ENCODE measurements around the gene SLC7A10. TPM values are rescaled to one million over a fixed set of nuclear protein-coding genes. Genes with fewer than 3 reads are reported as not detected.
A peak's percentile ranks its signal among the peaks of the same experiment; 100 is the strongest.

The SLC7A10 gene
- total and polyA plus RNA-seq, 2 donors from 2014 or later, result 0.41 TPM; not detected in 1

DNA sequence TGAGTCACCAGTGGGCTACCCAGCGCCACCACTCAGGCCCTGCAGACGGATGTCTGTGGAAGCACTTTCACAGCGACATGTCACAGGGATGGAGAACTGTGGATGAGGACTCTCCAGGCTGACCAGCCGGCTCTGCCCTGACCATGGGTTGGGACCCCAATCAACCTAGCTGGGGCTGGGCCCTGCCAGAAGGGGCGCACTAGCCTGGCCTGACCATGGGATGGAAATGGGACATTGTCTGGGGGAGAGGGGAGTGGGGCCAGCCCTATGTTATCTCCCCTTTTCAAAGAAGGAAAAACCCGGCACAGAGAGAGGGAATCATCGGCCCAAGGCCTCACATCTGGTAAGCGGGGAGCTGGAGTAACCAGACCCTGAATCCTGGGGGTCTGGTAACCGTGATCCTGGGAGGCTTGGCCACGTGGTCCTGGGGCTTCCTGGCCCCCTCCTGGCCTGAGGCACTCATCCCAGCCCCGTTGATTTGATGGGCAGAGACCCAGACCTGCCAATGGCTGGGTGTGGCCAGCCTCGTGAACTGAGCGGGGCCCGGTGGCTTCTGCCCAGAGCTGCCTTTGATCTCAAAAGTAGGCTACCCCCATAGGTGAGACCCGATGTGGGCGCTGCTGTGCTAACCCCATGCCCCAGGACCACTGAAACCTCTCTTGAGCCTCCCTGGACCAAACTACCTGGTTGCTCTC is 11.2 kb upstream of the SLC7A10 start:
- FAIRE-seq, result no peak
- peak in 1 of 5 donors; percentile 43 for DNase-seq
- H3K9me3 ChIP-seq (ENCODE audit: control insufficient read depth in 2 of 3, insufficient read depth in 1 of 3, low read length in 3 of 3), result no peaks in the 10 kb centered on the region
- H3K27me3 ChIP-seq (ENCODE audit: control insufficient read depth, insufficient read depth, low read length), result no peaks in the 10 kb centered on the region
- H3K9ac ChIP-seq (ENCODE audit: low read length in 3 of 3), result no peak overlapping the region
- intact Hi-C loops (cut with DNase I), result loop anchor here (5.0 kb wide), 1 partner anchor 170 kb away; no protein-coding TSS in a partner anchor
- H3K4me1 ChIP-seq (ENCODE audit: control insufficient read depth in 2 of 3, insufficient read depth in 2 of 3, low read depth in 1 of 3, low read length in 3 of 3), result peaks cover 0 to 2% (median 0%) of the 10 kb centered on the region in 3 donors
- no peak overlapping the region for H3K27ac ChIP-seq (ENCODE audit: low read depth in 2 of 2, low read length in 2 of 2)
- TF ChIP-seq CTCF (IDR thresholded peaks at IDR 0.05; ENCODE audit: borderline replicate concordance, extremely low read depth, insufficient read depth), result no peak
- no peak overlapping the region for H3K4me3 ChIP-seq (ENCODE audit: low read length in 3 of 3)
- H3K36me3 ChIP-seq (ENCODE audit: control insufficient read depth in 2 of 3, insufficient read depth in 3 of 3, low read length in 3 of 3), result no peaks in the 10 kb centered on the region

DNA sequence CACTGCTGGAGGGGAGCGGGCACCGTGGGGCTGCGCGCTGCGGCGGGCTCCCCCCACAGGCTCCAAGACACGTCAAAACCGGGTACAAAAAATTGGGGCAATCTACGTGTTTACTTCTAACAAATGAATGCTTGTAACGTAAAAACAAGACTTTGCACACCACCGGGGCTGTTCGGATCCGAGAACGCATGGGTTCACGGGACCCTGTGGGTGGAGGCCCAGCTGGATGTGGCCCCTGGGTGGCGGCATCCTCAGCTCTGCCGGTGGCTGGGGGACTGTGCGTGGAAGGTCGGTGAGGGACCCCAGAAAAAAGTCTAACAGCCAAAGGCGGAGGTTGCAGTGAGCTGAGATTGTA is 10.3 kb upstream of the SLC7A10 start:
- Histone ChIP-seq H3K9ac (ENCODE audit: low read length in 3 of 3) (no peak overlapping the region), H3K27ac (ENCODE audit: low read depth in 2 of 2, low read length in 2 of 2) (no peak overlapping the region), H3K4me1 (ENCODE audit: control insufficient read depth in 2 of 3, insufficient read depth in 2 of 3, low read depth in 1 of 3, low read length in 3 of 3) (peaks cover 0 to 2% (median 0%) of the 10 kb centered on the region in 3 donors), H3K9me3 (ENCODE audit: control insufficient read depth in 2 of 3, insufficient read depth in 1 of 3, low read length in 3 of 3) (no peaks in the 10 kb centered on the region), H3K27me3 (ENCODE audit: control insufficient read depth, insufficient read depth, low read length) (no peaks in the 10 kb centered on the region), H3K4me3 (ENCODE audit: low read length in 3 of 3) (no peak overlapping the region), H3K36me3 (ENCODE audit: control insufficient read depth in 2 of 3, insufficient read depth in 3 of 3, low read length in 3 of 3) (no peaks in the 10 kb centered on the region)
- intact Hi-C loops (cut with DNase I), result loop anchor here (5.0 kb wide), 1 partner anchor 171 kb away; no protein-coding TSS in a partner anchor
- no peak for TF ChIP-seq CTCF (IDR thresholded peaks at IDR 0.05; ENCODE audit: borderline replicate concordance, extremely low read depth, insufficient read depth)
- no peak for FAIRE-seq
- no peak for DNase-seq

DNA sequence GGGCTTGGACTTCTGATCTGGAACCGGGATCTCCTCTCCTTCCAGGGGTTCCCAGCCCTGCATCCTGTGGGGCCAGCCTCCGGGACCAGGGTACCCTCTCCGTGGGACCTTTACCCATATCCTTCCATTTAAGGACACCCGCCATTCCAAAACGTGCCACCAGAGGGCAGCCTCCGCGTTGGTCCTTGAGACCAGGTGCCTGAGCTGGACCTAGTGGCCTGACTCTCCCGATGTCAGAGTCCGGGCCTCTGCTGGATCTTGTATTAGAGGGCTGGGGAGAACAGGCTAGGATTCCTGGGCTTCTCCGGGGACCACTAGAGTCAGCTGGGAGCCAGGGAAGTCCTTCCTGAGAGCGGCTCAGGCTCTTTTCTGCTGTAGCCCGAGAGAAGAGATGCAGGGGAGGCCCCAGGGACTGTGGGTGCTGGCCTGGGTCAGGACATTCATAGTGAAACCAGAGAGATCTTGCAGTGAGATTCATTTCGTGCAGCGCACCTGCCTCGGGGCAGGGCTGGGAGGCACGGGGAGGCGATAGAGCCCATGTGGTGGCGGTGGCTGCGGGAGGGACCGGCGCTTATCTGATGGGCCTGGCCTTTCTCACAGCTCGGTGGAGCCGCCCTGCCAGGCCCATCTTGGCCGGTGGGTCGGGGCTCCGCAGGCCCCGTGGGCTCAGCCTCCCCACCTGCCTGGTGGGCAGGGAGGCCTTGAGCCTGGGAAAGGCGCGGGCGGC is 9.8 kb upstream of the SLC7A10 start:
- no peaks in the 10 kb centered on the region for H3K9me3 ChIP-seq (ENCODE audit: control insufficient read depth in 2 of 3, insufficient read depth in 1 of 3, low read length in 3 of 3)
- H3K4me3 ChIP-seq (ENCODE audit: low read length in 3 of 3), result no peak overlapping the region
- FAIRE-seq, result no peak
- peaks cover 0 to 2% (median 0%) of the 10 kb centered on the region in 3 donors for H3K4me1 ChIP-seq (ENCODE audit: control insufficient read depth in 2 of 3, insufficient read depth in 2 of 3, low read depth in 1 of 3, low read length in 3 of 3)
- TF ChIP-seq CTCF (IDR thresholded peaks at IDR 0.05; ENCODE audit: borderline replicate concordance, extremely low read depth, insufficient read depth), result peak; percentile 78
- H3K9ac ChIP-seq (ENCODE audit: low read length in 3 of 3), result no peak overlapping the region
- H3K36me3 ChIP-seq (ENCODE audit: control insufficient read depth in 2 of 3, insufficient read depth in 3 of 3, low read length in 3 of 3), result no peaks in the 10 kb centered on the region
- DNase-seq, result peak; percentile 64 to 85 (median 80)
- H3K27ac ChIP-seq (ENCODE audit: low read depth in 2 of 2, low read length in 2 of 2), result no peak overlapping the region
- no peaks in the 10 kb centered on the region for H3K27me3 ChIP-seq (ENCODE audit: control insufficient read depth, insufficient read depth, low read length)
- intact Hi-C loops (cut with DNase I), result loop anchor here (5.0 kb wide), 1 partner anchor 172 kb away; no protein-coding TSS in a partner anchor
